Kidney epithelial cell (primary cell): ENCODE data around the gene MACROH2A1. TPM values are rescaled to one million over a fixed set of nuclear protein-coding genes. Genes with fewer than 3 reads are reported as not detected.

Experiments used
- DNase-seq: peaks from one replicate; pipeline ENCODE4 v3.0.0-alpha.2; 2010; ENCODE audit warnings: low read depth
- H3K27me3 ChIP-seq: 2 replicates; pipeline ENCODE4 v1.6.0; 2011; ENCODE audit warnings: low read length; ENCODE audit not compliant: control insufficient read depth, insufficient read depth
- H3K36me3 ChIP-seq: 2 replicates; pipeline ENCODE4 v1.5.1; 2011; ENCODE audit warnings: low read length; ENCODE audit not compliant: control insufficient read depth, insufficient read depth
- H3K4me3 ChIP-seq: 2 replicates; pipeline ENCODE4 v1.5.1; 2011; ENCODE audit warnings: low read depth, mild to moderate bottlenecking, control low read depth, low read length
- CTCF ChIP-seq: IDR thresholded peaks from 2 replicates; pipeline ENCODE4 v1.5.1; 2011; ENCODE audit warnings: mild to moderate bottlenecking, moderate library complexity, low read length, control low read depth, inconsistent platforms; ENCODE audit not compliant: insufficient read depth, poor library complexity, severe bottlenecking
- total RNA-seq: library from RNA; depleted of rRNA; stranded (reverse); fragments of >200 nt; gene quantifications from 2 replicates; pipeline ENCODE4 v1.2.3, GENCODE V29; 2015

Gene MACROH2A1
- total RNA-seq, 1 donor from 2014 or later = 298 TPM

- no peak for DNase-seq
- no peak for TF ChIP-seq CTCF
- H3K27me3 ChIP-seq = peaks cover 12% of the 10 kb centered on the region
These were observed 68.9 kb downstream of the MACROH2A1 start for GRCh38 chr5:135329913-135330797.

GRCh38 chr5:135329066-135329912, 69.7 kb downstream of the MACROH2A1 start:
- Histone ChIP-seq H3K27me3 (peaks cover 14% of the 10 kb centered on the region), H3K4me3 (no peak overlapping the region), H3K36me3 (no peaks in the 10 kb centered on the region)
- no peak for DNase-seq
- TF ChIP-seq CTCF = no peak

More at GRCh38 chr5:135329913-135330797, 68.9 kb downstream of the MACROH2A1 start:
- Histone ChIP-seq H3K36me3 (no peaks in the 10 kb centered on the region), H3K4me3 (no peak overlapping the region)

GRCh38 chr5:135328128-135328687, 70.8 kb downstream of the MACROH2A1 start:
- no peak overlapping the region for H3K4me3 ChIP-seq
- peaks cover 17% of the 10 kb centered on the region for H3K27me3 ChIP-seq
- no peak for DNase-seq
- no peaks in the 10 kb centered on the region for H3K36me3 ChIP-seq
- TF ChIP-seq CTCF = no peak

GRCh38 chr5:135327429-135328127, 71.5 kb downstream of the MACROH2A1 start:
- Histone ChIP-seq H3K36me3 (no peaks in the 10 kb centered on the region), H3K27me3 (peaks cover 17% of the 10 kb centered on the region), H3K4me3 (no peak overlapping the region)
- TF ChIP-seq CTCF = no peak
- no peak for DNase-seq
